Activated naive CD8-positive, alpha-beta T cell (primary cell): ENCODE measurements around the gene LRRC34.
A peak's percentile ranks its signal among the peaks of the same experiment; 100 is the strongest.

ENCODE experiments used
- H3K27ac Mint-ChIP-seq: one replicate; pipeline ENCODE4 v1.8.0; 2021; ENCODE audit warnings: mixed read lengths
- H3K27me3 Mint-ChIP-seq: one replicate; pipeline ENCODE4 v1.8.0; 2021; ENCODE audit warnings: mixed read lengths
- H3K36me3 Mint-ChIP-seq: one replicate; pipeline ENCODE4 v1.8.0; 2021; ENCODE audit warnings: mixed read lengths
- H3K4me1 Mint-ChIP-seq: one replicate; pipeline ENCODE4 v1.8.0; 2021; ENCODE audit warnings: low read depth, mixed read lengths
- H3K4me3 Mint-ChIP-seq: one replicate; pipeline ENCODE4 v1.8.0; 2021; ENCODE audit warnings: mild to moderate bottlenecking, mixed read lengths
- H3K9me3 Mint-ChIP-seq: one replicate; pipeline ENCODE4 v1.8.0; 2021; ENCODE audit warnings: low read depth, mixed read lengths

Gene LRRC34

GRCh38 chr3:169812332-169813235 is at the start of gene LRRC34, which contains the start of gene LRRIQ4:
Gene LRRC34, minus strand, starts transcription at chr3:169812904. Its CDS starts 356 bp downstream, at chr3:169812548.
Gene LRRIQ4, plus strand, starts transcription at chr3:169812870. Its CDS starts 9,052 bp downstream, at chr3:169821922.
- H3K27ac Mint-ChIP-seq = peak within 1 kb of the TSS; percentile 81
- peaks cover 21% of the 10 kb centered on the region for H3K4me1 Mint-ChIP-seq
- peak within 1 kb of the TSS; percentile 88 for H3K4me3 Mint-ChIP-seq

GRCh38 chr3:169861871-169862270 is 49.2 kb upstream of the LRRC34 start:
- Mint-ChIP-seq H3K27ac (no peak overlapping the region), H3K4me3 (no peak overlapping the region), H3K9me3 (no peaks in the 10 kb centered on the region), H3K27me3 (peaks cover 2% of the 10 kb centered on the region), H3K36me3 (no peaks in the 10 kb centered on the region), H3K4me1 (peaks cover 25% of the 10 kb centered on the region)

More at GRCh38 chr3:169812332-169813235, at the start of gene LRRC34, which contains the start of gene LRRIQ4:
- H3K27me3 Mint-ChIP-seq = no peaks in the 10 kb centered on the region
- peaks cover 2% of the 10 kb centered on the region for H3K36me3 Mint-ChIP-seq
- peaks cover 10% of the 10 kb centered on the region for H3K9me3 Mint-ChIP-seq

GRCh38 chr3:169857811-169858210 is 45.1 kb upstream of the LRRC34 start:
- H3K9me3 Mint-ChIP-seq = no peaks in the 10 kb centered on the region
- no peak overlapping the region for H3K27ac Mint-ChIP-seq
- no peak overlapping the region for H3K4me3 Mint-ChIP-seq
- peaks cover 3% of the 10 kb centered on the region for H3K27me3 Mint-ChIP-seq
- no peaks in the 10 kb centered on the region for H3K4me1 Mint-ChIP-seq
- no peaks in the 10 kb centered on the region for H3K36me3 Mint-ChIP-seq

GRCh38 chr3:169855514-169855913 is 42.8 kb upstream of the LRRC34 start:
- no peaks in the 10 kb centered on the region for H3K9me3 Mint-ChIP-seq
- H3K4me1 Mint-ChIP-seq = no peaks in the 10 kb centered on the region
- no peaks in the 10 kb centered on the region for H3K36me3 Mint-ChIP-seq
- H3K27ac Mint-ChIP-seq = no peak overlapping the region
- H3K4me3 Mint-ChIP-seq = no peak overlapping the region
- peaks cover 3% of the 10 kb centered on the region for H3K27me3 Mint-ChIP-seq

- Mint-ChIP-seq H3K4me3 (no peak overlapping the region), H3K4me1 (no peaks in the 10 kb centered on the region), H3K36me3 (no peaks in the 10 kb centered on the region), H3K27me3 (no peaks in the 10 kb centered on the region), H3K27ac (no peak overlapping the region), H3K9me3 (no peaks in the 10 kb centered on the region)
Measured at GRCh38 chr3:169850618-169851017, 37.9 kb upstream of the LRRC34 start.

DNA sequence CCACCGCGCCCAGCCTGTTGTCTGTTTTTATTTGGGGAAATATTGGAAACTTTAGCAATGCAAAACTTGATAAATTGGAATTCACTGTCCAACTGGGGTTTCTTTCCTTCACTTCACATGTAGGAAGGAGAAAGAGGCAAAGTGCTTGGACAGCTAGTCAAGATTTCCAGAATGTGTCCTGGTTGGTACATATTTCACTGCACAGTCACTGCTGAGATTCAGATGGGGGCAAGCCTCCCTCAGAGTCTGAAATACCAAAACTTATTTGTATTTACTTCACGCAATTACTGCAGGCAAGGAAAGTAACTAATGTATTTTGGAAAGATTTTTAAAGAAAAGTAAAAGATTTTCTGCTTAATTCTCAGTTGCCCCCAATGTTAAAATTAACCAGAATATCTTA is 36.0 kb upstream of the LRRC34 start:
- no peaks in the 10 kb centered on the region for H3K4me1 Mint-ChIP-seq
- H3K36me3 Mint-ChIP-seq = no peaks in the 10 kb centered on the region
- no peaks in the 10 kb centered on the region for H3K27me3 Mint-ChIP-seq
- no peak overlapping the region for H3K27ac Mint-ChIP-seq
- H3K4me3 Mint-ChIP-seq = no peak overlapping the region
- H3K9me3 Mint-ChIP-seq = no peaks in the 10 kb centered on the region

GRCh38 chr3:169847896-169848295 is 35.2 kb upstream of the LRRC34 start:
- no peaks in the 10 kb centered on the region for H3K4me1 Mint-ChIP-seq
- no peaks in the 10 kb centered on the region for H3K36me3 Mint-ChIP-seq
- H3K9me3 Mint-ChIP-seq = no peaks in the 10 kb centered on the region
- H3K27me3 Mint-ChIP-seq = no peaks in the 10 kb centered on the region
- no peak overlapping the region for H3K27ac Mint-ChIP-seq
- H3K4me3 Mint-ChIP-seq = no peak overlapping the region

DNA sequence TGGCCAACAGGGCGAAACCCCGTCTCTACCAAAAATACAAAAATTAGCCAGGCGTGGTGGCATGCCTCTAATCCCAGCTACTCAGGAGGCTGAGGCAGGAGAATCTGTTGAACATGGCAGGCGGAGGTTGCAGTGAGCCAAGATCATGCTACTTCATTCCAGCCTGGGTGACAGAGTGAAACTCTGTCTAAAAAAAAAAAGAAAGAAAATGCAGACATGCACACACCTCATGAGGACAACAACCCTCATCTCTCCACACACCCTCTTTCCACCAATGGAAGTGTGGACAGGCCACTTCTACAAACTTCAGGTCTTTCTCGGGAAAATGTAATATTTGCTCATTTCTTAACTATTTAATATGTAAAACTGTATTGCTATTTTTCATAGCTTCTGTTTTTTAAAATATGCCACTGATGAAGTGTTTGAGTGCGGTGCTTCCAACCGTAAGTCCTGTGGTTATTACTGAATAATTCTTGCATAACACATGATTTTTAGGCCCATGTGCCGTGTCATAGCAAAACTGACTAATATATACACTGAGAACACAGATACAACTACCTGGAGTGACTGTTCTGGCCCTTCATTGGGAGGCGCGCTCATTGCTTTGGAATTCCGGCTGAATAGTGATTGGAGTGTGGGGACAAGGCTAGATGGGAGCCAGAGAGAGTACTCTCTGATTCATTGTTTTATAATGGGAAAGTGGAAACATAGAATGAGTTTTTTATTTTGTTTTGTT is 33.9 kb upstream of the LRRC34 start:
- H3K27ac Mint-ChIP-seq = no peak overlapping the region

DNA sequence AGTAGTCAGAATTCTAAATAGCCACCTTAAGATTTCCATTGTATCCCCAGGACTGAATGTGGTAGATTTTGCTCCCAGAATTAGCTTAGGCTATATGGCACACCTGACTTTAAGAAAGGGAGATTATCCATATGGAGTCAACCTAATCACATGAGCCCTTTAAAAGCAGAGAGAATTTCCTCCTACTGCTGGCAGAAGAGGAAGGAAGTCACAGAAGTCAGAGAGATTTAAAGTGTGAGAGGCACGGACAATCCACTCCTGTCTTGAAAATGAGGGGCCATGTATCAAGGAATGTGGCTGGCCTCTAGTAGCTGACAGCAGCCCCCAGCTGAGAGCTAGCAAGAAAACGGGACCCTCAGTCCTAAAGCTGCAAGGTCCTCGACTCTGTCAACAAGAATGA is 30.3 kb upstream of the LRRC34 start:
- Mint-ChIP-seq H3K27me3 (peaks cover 3% of the 10 kb centered on the region), H3K4me3 (no peak overlapping the region), H3K4me1 (no peaks in the 10 kb centered on the region), H3K9me3 (no peaks in the 10 kb centered on the region), H3K27ac (no peak overlapping the region), H3K36me3 (no peaks in the 10 kb centered on the region)

More for the DNA sequence above, 33.9 kb upstream of the LRRC34 start:
- Mint-ChIP-seq H3K27me3 (no peaks in the 10 kb centered on the region), H3K4me1 (no peaks in the 10 kb centered on the region), H3K4me3 (no peak overlapping the region), H3K9me3 (no peaks in the 10 kb centered on the region), H3K36me3 (no peaks in the 10 kb centered on the region)

DNA sequence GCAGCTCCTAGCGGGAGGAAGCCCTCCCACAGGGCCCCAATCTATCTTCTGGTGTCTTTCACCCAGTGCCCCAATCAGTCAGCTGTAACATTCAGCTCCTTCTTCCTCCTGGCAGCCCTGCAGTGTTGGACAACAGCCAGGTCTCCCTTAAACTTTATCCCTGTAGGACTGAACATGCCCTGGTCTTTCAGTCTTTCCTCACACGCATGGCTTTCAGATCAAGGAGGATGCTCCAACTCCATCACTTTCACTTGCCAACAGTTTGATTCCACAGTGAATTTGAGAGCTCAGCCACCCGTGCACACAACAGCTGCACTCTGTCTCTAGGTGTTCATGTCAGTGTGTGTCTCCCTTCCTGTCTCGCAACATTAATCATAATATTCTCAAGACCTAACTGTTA is 28.5 kb upstream of the LRRC34 start:
- Mint-ChIP-seq H3K27ac (no peak overlapping the region), H3K4me1 (no peaks in the 10 kb centered on the region)

GRCh38 chr3:169838511-169839030 is 25.9 kb upstream of the LRRC34 start:
- H3K27me3 Mint-ChIP-seq = peaks cover 3% of the 10 kb centered on the region
- no peak overlapping the region for H3K27ac Mint-ChIP-seq
- H3K9me3 Mint-ChIP-seq = no peaks in the 10 kb centered on the region
- no peaks in the 10 kb centered on the region for H3K36me3 Mint-ChIP-seq
- no peak overlapping the region for H3K4me3 Mint-ChIP-seq
- H3K4me1 Mint-ChIP-seq = no peaks in the 10 kb centered on the region

More for the DNA sequence above, 28.5 kb upstream of the LRRC34 start:
- peaks cover 3% of the 10 kb centered on the region for H3K27me3 Mint-ChIP-seq
- no peaks in the 10 kb centered on the region for H3K9me3 Mint-ChIP-seq
- H3K4me3 Mint-ChIP-seq = no peak overlapping the region
- H3K36me3 Mint-ChIP-seq = no peaks in the 10 kb centered on the region

DNA sequence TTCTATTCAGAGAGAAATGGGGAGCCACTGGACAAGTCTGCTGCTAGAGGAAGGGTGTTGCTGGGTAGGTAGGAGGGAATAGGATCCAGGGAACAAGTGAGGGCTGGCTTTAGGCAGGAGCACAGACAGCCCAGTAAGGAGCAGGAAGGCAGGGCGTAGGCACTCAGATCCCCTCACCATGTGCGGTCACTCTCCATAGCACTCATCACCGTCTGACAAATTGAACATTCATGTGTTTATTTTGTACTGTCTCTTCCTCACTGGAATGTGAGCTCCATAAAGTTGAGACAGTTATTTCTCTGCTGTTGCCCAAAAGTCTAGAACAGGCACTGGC is 24.2 kb upstream of the LRRC34 start:
- no peak overlapping the region for H3K4me3 Mint-ChIP-seq
- H3K36me3 Mint-ChIP-seq = no peaks in the 10 kb centered on the region
- no peak overlapping the region for H3K27ac Mint-ChIP-seq
- peaks cover 3% of the 10 kb centered on the region for H3K27me3 Mint-ChIP-seq
- H3K9me3 Mint-ChIP-seq = no peaks in the 10 kb centered on the region
- no peaks in the 10 kb centered on the region for H3K4me1 Mint-ChIP-seq

DNA sequence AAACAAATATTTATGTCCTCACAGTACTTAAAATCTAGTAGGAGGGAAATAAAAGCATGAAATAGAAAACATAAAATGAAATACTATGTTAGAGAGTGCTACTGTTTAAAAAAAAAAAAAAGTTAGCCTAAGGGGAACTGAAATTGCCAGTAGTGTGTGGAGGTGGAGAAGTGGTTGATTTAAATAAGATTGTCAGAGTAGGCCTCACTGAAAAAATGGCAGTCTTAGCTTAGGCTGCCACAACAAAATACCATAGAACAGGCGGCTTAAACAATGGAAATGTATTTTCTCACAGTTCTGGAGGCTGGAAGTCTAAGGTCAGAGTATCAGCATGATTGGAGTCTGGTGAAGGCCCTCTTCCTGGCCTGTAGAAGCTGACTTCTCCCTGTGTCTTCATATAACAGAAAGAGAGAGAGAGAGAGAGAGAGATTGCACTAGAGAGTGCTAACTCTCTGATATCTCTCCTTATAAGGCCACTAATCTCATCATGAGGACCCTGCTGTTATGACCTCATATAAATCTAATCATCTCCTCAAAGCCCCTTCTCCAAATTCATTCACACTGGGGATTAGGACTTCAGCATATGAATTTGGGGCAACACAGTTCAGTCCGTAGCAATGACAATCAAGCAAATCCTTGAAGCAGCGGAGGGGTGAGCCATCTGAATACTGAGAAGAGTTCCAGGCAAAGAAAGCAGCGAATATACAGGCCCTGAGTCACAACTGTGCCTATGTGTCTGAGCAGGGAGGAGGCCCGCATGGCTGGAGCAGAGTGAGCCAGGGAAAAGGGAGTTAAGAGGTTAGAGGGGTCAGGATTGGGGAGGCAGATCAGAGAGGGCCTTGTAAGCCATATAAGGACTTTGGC is 23.6 kb upstream of the LRRC34 start:
- peaks cover 3% of the 10 kb centered on the region for H3K27me3 Mint-ChIP-seq
- H3K9me3 Mint-ChIP-seq = no peaks in the 10 kb centered on the region
- H3K36me3 Mint-ChIP-seq = no peaks in the 10 kb centered on the region
- no peak overlapping the region for H3K27ac Mint-ChIP-seq
- H3K4me3 Mint-ChIP-seq = no peak overlapping the region
- no peaks in the 10 kb centered on the region for H3K4me1 Mint-ChIP-seq

DNA sequence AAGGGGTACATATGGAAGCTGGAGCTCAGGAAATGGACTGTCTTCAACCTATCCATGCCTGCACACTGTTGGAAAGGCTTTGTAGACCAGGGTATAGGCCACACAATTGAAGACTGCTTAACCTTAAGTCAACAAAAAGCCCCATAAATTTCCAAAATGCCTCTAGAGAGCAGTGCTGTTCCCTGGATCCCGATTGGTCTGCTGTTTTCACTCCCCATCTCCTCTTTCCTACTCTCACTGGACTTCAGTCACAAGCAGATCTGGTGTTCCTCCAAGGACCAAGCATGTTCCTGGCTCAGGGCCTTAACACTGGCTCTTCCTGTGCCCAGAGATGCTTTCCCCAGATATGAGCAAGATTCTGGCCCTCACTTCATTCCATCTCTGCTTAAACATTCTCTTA is 22.8 kb upstream of the LRRC34 start:
- Mint-ChIP-seq H3K9me3 (no peaks in the 10 kb centered on the region), H3K36me3 (no peaks in the 10 kb centered on the region), H3K27me3 (peaks cover 1% of the 10 kb centered on the region), H3K4me1 (no peaks in the 10 kb centered on the region), H3K27ac (no peak overlapping the region), H3K4me3 (no peak overlapping the region)
